ENCODE measurements around the gene ANGPTL8.
A peak's percentile ranks its signal among the peaks of the same experiment; 100 is the strongest.

ANGPTL8 gene

GRCh38 chr19:11239377-11240000, at the start of gene ANGPTL8:
ANGPTL8 (plus strand) TSS chr19:11239619; CDS start chr19:11239638, 19 bp downstream.
- DNase-seq (ENCODE audit: low spot score), result no peak

- no peak for DNase-seq (ENCODE audit: low spot score)
Measured at GRCh38 chr19:11190501-11190900, 48.9 kb upstream of the ANGPTL8 start.

- peak; percentile 35 for DNase-seq (ENCODE audit: low spot score)
Measured at GRCh38 chr19:11191273-11191755, 48.1 kb upstream of the ANGPTL8 start.

GRCh38 chr19:11191934-11192333, 47.5 kb upstream of the ANGPTL8 start:
- DNase-seq (ENCODE audit: low spot score), result no peak

- DNase-seq (ENCODE audit: low spot score), result no peak
Measured at GRCh38 chr19:11192957-11193939, 46.2 kb upstream of the ANGPTL8 start.

- no peak for DNase-seq (ENCODE audit: low spot score)
Measured at GRCh38 chr19:11194173-11194572, 45.2 kb upstream of the ANGPTL8 start.

- no peak for DNase-seq (ENCODE audit: low spot score)
Measured at GRCh38 chr19:11194656-11195558, 44.5 kb upstream of the ANGPTL8 start.

DNA sequence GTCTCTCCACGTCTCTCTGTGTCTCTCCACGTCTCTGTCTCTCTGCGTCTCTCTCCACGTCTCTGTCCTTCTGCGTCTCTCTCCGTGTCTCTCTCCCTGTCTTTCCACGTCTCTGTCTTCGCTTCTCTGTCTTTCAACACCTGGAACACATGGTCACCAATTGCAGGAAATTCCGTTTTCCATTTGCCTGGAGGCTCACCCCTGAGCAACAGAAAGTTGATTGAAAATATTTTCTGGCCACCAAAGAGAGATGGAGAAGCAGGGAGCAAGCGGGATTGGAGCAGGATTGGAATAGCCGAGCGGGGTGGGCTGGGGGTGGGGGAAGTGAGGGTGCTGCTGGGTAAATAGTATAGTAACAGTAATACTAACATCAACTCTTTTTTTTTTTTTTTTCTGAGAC, 43.7 kb upstream of the ANGPTL8 start:
- no peak for DNase-seq (ENCODE audit: low spot score)

DNA sequence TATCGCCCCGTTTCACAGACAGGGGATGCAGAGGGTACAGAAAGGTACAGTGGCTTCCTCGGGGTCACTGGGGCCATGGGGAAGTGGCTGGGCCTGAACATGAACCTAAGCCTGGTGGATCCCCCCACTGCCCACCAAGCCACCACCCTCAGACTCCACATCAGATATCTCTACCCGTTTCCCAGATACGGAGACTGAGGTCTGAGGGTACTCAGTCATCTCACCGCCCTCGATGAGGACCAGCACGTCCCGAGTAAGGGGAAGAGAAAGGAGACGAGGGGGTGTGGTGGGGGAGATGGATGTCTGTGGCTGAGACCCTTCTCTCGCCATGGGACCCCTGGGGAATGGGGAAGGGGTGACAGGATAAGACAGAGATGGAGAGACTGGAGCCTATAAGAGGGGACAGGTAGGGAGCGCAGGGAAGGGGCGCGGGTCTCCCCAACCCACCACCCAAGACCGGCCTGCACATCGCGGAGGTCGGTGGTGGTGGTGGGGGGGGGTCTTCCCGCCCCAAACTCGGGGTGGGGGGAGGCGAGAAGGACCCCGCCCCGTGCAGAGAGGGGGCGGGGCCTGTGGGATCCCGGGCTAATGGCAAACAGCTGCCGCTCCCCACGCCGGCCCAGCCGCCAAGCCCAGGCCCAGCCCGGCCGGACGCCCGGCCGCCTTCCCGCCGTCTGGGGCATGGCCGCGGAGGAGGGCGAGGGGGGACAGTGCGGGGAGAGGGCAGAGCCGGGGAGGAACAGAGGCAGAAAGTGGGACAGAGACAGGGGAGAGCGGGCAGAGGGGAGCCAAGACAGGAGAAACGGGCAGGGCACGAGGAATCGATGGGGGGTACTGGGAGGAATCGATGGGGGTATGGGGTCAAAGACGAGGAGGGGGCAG, 42.8 kb upstream of the ANGPTL8 start:
- no peak for DNase-seq (ENCODE audit: low spot score)

GRCh38 chr19:11197291-11198174, 41.9 kb upstream of the ANGPTL8 start, which contains the start of gene KANK2:
KANK2 (minus strand) TSS chr19:11197545; CDS start chr19:11194511, 3,034 bp downstream.
- DNase-seq (ENCODE audit: low spot score), result peak; percentile 87

- no peak for DNase-seq (ENCODE audit: low spot score)
Measured at GRCh38 chr19:11198175-11198534, 41.3 kb upstream of the ANGPTL8 start.

DNA sequence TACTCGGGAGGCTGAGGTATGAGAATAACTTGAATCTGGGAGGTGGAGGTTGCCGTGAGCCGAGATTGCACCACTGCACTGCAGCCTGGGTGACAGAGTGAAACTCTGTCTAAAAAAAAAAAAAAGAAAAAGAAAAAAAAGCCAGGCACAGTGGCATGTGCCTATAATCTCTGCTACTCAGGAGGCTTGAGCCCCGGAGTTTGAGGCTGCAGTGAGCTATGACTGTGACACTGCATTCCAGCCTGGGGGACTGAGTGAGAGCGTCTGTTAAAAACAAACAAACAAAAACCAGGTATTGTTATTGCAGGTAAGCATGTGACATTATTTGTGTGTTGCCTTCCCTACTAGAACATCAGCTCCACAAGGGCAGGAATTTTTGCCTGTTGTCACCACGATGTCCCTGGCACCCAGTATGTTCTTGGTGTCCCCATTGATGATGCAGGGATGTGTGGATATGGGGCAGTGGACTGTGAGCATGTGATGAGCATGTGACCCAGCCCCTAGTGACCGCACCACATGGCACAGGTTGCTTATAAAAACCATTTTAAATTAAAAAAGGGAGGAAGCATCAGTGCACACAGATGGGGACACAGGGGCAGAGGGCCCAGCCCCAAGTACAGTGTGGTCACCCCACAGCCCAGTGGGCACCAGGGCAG, 40.5 kb upstream of the ANGPTL8 start:
- DNase-seq (ENCODE audit: low spot score), result no peak

DNA sequence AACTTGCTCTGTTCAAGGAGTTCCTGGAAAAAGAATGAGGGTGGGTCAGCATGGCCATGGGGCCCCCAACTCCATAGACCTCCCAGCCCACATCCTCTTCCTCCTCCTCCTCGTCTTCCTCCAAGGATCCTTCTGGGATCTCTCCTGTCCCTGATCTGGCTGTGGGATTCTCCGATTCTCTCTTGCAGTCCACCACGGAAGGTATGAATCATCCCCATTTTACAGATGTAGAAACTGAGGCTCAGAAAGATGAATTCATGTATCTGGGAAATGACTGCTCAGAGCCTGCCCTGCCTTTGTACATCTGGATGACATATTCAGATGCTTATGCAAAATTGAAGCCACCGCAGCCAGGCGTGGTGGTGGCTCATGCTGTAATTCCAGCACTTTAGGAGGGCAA, 39.9 kb upstream of the ANGPTL8 start:
- DNase-seq (ENCODE audit: low spot score), result no peak

- DNase-seq (ENCODE audit: low spot score), result no peak
Measured at GRCh38 chr19:11200015-11200574, 39.3 kb upstream of the ANGPTL8 start.

GRCh38 chr19:11200931-11201330, 38.5 kb upstream of the ANGPTL8 start:
- no peak for DNase-seq (ENCODE audit: low spot score)

DNA sequence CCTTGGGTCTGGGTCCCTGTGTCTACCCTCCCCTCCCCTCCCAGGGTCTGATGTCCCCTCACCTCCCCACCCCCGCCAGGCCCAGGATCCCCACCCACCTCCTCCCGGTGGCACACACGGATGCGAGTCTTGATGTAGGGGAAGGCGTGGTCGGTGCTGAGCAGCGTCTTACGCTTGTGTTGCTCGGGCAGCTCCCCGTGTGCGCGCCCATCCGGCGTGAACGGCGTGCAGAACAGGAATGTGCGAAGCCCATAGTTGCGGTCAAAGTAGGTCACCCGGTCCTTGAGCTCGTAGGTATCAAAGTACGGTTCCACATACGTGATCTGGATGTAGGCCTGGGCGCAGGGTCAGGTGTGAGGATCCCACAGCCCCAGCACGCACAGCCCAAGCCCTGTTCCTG, 37.6 kb upstream of the ANGPTL8 start:
- no peak for DNase-seq (ENCODE audit: low spot score)

- no peak for DNase-seq (ENCODE audit: low spot score)
Measured at GRCh38 chr19:11202488-11203193, 36.8 kb upstream of the ANGPTL8 start.

Data from hematopoietic multipotent progenitor cell treated with erythropoietin and hydrocortisone succinate and interleukin-3 and kit ligand, for 15 days (in vitro differentiated cells).